ENCODE measurements around the gene APOC1. TPM values are rescaled to one million over a fixed set of nuclear protein-coding genes. Genes with fewer than 3 reads are reported as not detected.
"Not testable (repeated sequence)": the region's sequence is repeated elsewhere in the genome, so short reads cannot be mapped to it uniquely, and the experiment has no call there.

The APOC1 gene
- total RNA-seq, 1 donor from 2014 or later, result 2.2 TPM

DNA sequence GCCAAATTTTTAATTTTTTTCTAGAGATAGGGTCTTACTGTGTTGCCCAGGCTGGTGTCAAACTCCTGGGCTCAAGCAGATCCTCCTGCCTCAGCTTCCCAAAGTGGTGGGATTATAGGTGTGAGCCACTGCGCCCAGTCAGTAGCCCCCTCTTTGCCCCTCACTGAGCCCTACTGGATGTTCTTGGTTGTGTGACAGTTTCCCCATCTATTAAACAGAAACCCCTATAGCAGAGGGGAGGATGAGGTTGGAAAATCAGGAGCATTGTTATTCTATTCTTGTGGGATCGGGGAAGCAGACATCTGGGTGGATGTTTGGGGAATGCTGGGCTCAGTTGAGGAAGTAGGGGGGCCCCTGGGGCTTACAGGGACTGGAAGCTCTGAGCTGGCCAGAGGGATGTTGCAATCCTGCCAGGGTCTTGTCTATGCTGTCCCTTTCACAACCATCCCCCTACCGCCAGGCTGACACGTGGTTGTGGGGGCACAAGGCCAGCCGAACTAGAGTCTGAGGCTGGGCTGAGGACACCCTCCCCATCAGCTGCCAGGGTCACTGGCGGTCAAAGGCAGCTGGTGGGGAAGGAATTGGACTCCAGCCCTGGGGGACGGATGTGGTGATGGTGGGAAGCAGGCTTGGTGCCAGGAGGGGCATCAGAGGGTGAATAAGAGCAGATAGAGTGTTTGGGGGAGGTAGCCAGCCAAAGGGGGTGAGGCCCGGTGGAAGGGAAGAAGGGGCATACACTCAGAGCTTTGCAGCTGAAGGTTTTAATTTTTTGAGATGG lies 10.9 kb downstream of the APOC1 start:
- Histone ChIP-seq H3K4me2 (ENCODE audit: low read length) (peak overlapping the region; percentile 12), H3K79me2 (ENCODE audit: insufficient read depth, low read length) (no peaks in the 10 kb centered on the region), H3K4me3 (ENCODE audit: insufficient read depth, low read depth, low read length) (no peak overlapping the region), H3K27me3 (ENCODE audit: insufficient read depth, low read length) (no peaks in the 10 kb centered on the region), H3K9me3 (ENCODE audit: insufficient read depth, low read depth, low read length) (no peaks in the 10 kb centered on the region), H2AFZ (ENCODE audit: low read depth, low read length) (peak overlapping the region; percentile 41), H3K27ac (ENCODE audit: low read depth, low read length) (no peak overlapping the region), H3K4me1 (ENCODE audit: insufficient read depth, low read length) (no peaks in the 10 kb centered on the region), H3K36me3 (ENCODE audit: insufficient read depth, low read length) (no peaks in the 10 kb centered on the region), H3K9ac (ENCODE audit: low read length) (no peak overlapping the region), H4K20me1 (ENCODE audit: insufficient read depth, low read length) (no peaks in the 10 kb centered on the region)
- H3K36me3 Mint-ChIP-seq (ENCODE audit: low read depth, unreplicated experiment), result no peaks in the 10 kb centered on the region
- H3K27me3 Mint-ChIP-seq (ENCODE audit: low read depth, unreplicated experiment), result peaks cover 26% of the 10 kb centered on the region
- no peak overlapping the region for H3K27ac Mint-ChIP-seq (ENCODE audit: unreplicated experiment)
- TF ChIP-seq, protein P1, sequence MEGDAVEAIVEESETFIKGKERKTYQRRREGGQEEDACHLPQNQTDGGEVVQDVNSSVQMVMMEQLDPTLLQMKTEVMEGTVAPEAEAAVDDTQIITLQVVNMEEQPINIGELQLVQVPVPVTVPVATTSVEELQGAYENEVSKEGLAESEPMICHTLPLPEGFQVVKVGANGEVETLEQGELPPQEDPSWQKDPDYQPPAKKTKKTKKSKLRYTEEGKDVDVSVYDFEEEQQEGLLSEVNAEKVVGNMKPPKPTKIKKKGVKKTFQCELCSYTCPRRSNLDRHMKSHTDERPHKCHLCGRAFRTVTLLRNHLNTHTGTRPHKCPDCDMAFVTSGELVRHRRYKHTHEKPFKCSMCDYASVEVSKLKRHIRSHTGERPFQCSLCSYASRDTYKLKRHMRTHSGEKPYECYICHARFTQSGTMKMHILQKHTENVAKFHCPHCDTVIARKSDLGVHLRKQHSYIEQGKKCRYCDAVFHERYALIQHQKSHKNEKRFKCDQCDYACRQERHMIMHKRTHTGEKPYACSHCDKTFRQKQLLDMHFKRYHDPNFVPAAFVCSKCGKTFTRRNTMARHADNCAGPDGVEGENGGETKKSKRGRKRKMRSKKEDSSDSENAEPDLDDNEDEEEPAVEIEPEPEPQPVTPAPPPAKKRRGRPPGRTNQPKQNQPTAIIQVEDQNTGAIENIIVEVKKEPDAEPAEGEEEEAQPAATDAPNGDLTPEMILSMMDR (IDR thresholded peaks at IDR 0.05; ENCODE audit: insufficient read depth, low read depth, low read length), result no peak
- no peak for TF ChIP-seq EZH2 (IDR thresholded peaks at IDR 0.05; ENCODE audit: insufficient read depth, low read length)
- DNase-seq (ENCODE audit: low read depth) (no peak), FAIRE-seq (no peak)
- peaks cover 2% of the 10 kb centered on the region for H3K9me3 Mint-ChIP-seq (ENCODE audit: unreplicated experiment)
- H3K4me3 Mint-ChIP-seq (ENCODE audit: unreplicated experiment), result no peak overlapping the region
- no peaks in the 10 kb centered on the region for H3K4me1 Mint-ChIP-seq (ENCODE audit: low read depth, unreplicated experiment)

DNA sequence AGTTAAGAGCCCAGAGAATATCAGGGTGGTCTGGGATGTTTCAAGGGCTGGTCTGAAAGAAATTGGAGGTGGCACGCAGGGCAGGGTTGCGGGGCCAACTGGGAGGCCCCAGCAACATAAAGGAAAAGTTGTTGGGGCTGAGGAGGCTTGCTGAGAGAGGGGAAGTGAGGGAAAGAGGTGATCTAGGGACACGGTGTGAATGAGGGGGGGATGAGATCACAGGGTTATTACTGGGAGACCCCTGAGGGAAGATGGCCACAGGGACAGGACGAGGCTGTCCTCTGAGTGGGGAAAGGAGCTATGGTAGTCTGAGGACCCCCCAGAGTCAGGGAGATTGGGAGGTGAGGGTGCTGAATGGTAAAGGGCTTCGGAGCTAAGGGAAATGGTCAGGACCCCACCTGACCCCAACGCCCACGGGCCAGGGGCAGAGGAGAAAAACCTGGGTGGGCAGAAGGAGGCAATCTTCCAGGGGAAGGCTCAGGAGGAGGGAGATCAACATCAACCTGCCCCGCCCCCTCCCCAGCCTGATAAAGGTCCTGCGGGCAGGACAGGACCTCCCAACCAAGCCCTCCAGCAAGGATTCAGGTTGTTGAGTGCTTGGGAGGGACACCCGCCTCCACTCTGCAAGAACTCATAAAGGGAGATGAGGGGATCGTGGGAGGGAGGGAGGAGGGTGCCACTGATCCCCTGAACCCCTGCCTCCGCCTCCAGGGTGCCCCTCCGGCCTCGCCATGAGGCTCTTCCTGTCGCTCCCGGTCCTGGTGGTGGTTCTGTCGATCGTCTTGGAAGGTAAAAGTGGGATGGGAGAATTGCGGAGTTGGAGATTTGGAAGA lies 12.1 kb downstream of the APOC1 start:
- DNase-seq (ENCODE audit: low read depth); H3K4me1 Mint-ChIP-seq (ENCODE audit: low read depth, unreplicated experiment); H3K9me3 ChIP-seq (ENCODE audit: insufficient read depth, low read depth, low read length); H3K27me3 ChIP-seq (ENCODE audit: insufficient read depth, low read length); H3K36me3 ChIP-seq (ENCODE audit: insufficient read depth, low read length); H3K4me3 Mint-ChIP-seq (ENCODE audit: unreplicated experiment); H3K27ac ChIP-seq (ENCODE audit: low read depth, low read length); H3K36me3 Mint-ChIP-seq (ENCODE audit: low read depth, unreplicated experiment); H3K9me3 Mint-ChIP-seq (ENCODE audit: unreplicated experiment); H3K4me3 ChIP-seq (ENCODE audit: insufficient read depth, low read depth, low read length); FAIRE-seq; H4K20me1 ChIP-seq (ENCODE audit: insufficient read depth, low read length); H3K4me1 ChIP-seq (ENCODE audit: insufficient read depth, low read length); H3K9ac ChIP-seq (ENCODE audit: low read length); H3K79me2 ChIP-seq (ENCODE audit: insufficient read depth, low read length): not testable (repeated sequence)
- peak overlapping the region; percentile 47 for H3K27ac Mint-ChIP-seq (ENCODE audit: unreplicated experiment)
- peaks cover 28% of the 10 kb centered on the region for H3K27me3 Mint-ChIP-seq (ENCODE audit: low read depth, unreplicated experiment)
- Histone ChIP-seq H3K4me2 (ENCODE audit: low read length) (peak overlapping the region; percentile 78), H2AFZ (ENCODE audit: low read depth, low read length) (peak overlapping the region; percentile 34)

- Histone ChIP-seq H2AFZ (ENCODE audit: low read depth, low read length) (no peak overlapping the region), H3K27ac (ENCODE audit: low read depth, low read length) (no peak overlapping the region), H4K20me1 (ENCODE audit: insufficient read depth, low read length) (no peaks in the 10 kb centered on the region), H3K4me3 (ENCODE audit: insufficient read depth, low read depth, low read length) (no peak overlapping the region), H3K4me2 (ENCODE audit: low read length) (peak overlapping the region; percentile 78), H3K36me3 (ENCODE audit: insufficient read depth, low read length) (no peaks in the 10 kb centered on the region), H3K9me3 (ENCODE audit: insufficient read depth, low read depth, low read length) (no peaks in the 10 kb centered on the region), H3K79me2 (ENCODE audit: insufficient read depth, low read length) (no peaks in the 10 kb centered on the region), H3K27me3 (ENCODE audit: insufficient read depth, low read length) (no peaks in the 10 kb centered on the region), H3K9ac (ENCODE audit: low read length) (no peak overlapping the region), H3K4me1 (ENCODE audit: insufficient read depth, low read length) (no peaks in the 10 kb centered on the region)
- TF ChIP-seq EZH2 (IDR thresholded peaks at IDR 0.05; ENCODE audit: insufficient read depth, low read length), result no peak
- TF ChIP-seq, protein P1 (IDR thresholded peaks at IDR 0.05; ENCODE audit: insufficient read depth, low read depth, low read length), result no peak
- H3K27ac Mint-ChIP-seq (ENCODE audit: unreplicated experiment), result no peak overlapping the region
- no peaks in the 10 kb centered on the region for H3K4me1 Mint-ChIP-seq (ENCODE audit: low read depth, unreplicated experiment)
- H3K4me3 Mint-ChIP-seq (ENCODE audit: unreplicated experiment), result no peak overlapping the region
- no peak for FAIRE-seq
- DNase-seq (ENCODE audit: low read depth), result peak; percentile 29
- H3K27me3 Mint-ChIP-seq (ENCODE audit: low read depth, unreplicated experiment), result peaks cover 28% of the 10 kb centered on the region
- H3K9me3 Mint-ChIP-seq (ENCODE audit: unreplicated experiment), result peaks cover 2% of the 10 kb centered on the region
- H3K36me3 Mint-ChIP-seq (ENCODE audit: low read depth, unreplicated experiment), result no peaks in the 10 kb centered on the region
Measured at GRCh38 chr19:44927746-44928145, 13.3 kb downstream of the APOC1 start.

All from astrocyte (in vitro differentiated cells and primary cell).